HEK293 (cell line): ENCODE data around the gene TXNDC9.

ENCODE experiments used
- CTCF ChIA-PET: fragments of 350-600 bp; formaldehyde crosslinking; extraction: SDS; loops from one replicate; lab custom pipeline; 2021; ENCODE audit warnings: antibody characterized with exemption; lab: Yijun Ruan, JAX
- POLR2A ChIA-PET: fragments of 300-600 bp; formaldehyde crosslinking; extraction: SDS; loops from one replicate; lab custom pipeline; 2020; ENCODE audit warnings: antibody characterized with exemption, inconsistent platforms; lab: Yijun Ruan, JAX
- H3K27ac ChIP-seq: fragments of 200-500 bp; sonication (Bioruptor generic); 2 replicates; pipeline ENCODE4 v1.5.1; 2014; ENCODE audit warnings: low read depth, low read length, control low read depth, inconsistent platforms; ENCODE audit errors: extremely low read depth
- H3K36me3 ChIP-seq, 2 experiments: fragments of 200-500 bp in 1 of 2; sonication (Bioruptor generic) in 1 of 2; 1 replicate in 1 of 2; 2 replicates in 1 of 2; pipeline ENCODE4 v1.5.1; 2014 to 2017; ENCODE audit warnings: inconsistent platforms in 2 of 2, low read length in 2 of 2; ENCODE audit not compliant: control insufficient read depth in 2 of 2, insufficient read depth in 1 of 2
- H3K4me1 ChIP-seq: fragments of 200-500 bp; sonication (Bioruptor generic); 2 replicates; pipeline ENCODE4 v1.5.1; 2014; ENCODE audit warnings: mild to moderate bottlenecking, low read length, inconsistent platforms; ENCODE audit not compliant: control insufficient read depth, insufficient read depth
- H3K4me3 ChIP-seq: 2 replicates; pipeline ENCODE4 v1.5.1; 2011; ENCODE audit warnings: low read depth, mild to moderate bottlenecking, control low read depth, low read length, moderate library complexity
- H3K9me3 ChIP-seq: fragments of 200-500 bp; sonication (Bioruptor generic); 2 replicates; pipeline ENCODE4 v1.5.1; 2014; ENCODE audit warnings: low read depth, low read length, inconsistent platforms; ENCODE audit not compliant: control insufficient read depth, insufficient read depth
- CTCF ChIP-seq: fragments of 450-650 bp; formaldehyde crosslinking; IDR thresholded peaks from 2 replicates; pipeline ENCODE4 v1.5.1; 2016; ENCODE audit warnings: missing biosample characterization, missing genetic modification characterization
- PRDM1 ChIP-seq: fragments of 450-650 bp; formaldehyde crosslinking; IDR thresholded peaks from 2 replicates; pipeline ENCODE4; 2016; ENCODE audit warnings: missing biosample characterization, missing genetic modification characterization
- PRDM10 ChIP-seq: fragments of 450-650 bp; formaldehyde crosslinking; IDR thresholded peaks from 2 replicates; pipeline ENCODE4 v1.5.1; 2016; ENCODE audit warnings: missing biosample characterization, missing genetic modification characterization
- ZBTB8A ChIP-seq: fragments of 450-650 bp; formaldehyde crosslinking; IDR thresholded peaks from 2 replicates; pipeline ENCODE4 v1.5.1; 2016; ENCODE audit warnings: missing biosample characterization, missing genetic modification characterization
- ZNF112 ChIP-seq: fragments of 450-650 bp; formaldehyde crosslinking; IDR thresholded peaks from 2 replicates; pipeline ENCODE4 v1.5.0; 2017; ENCODE audit warnings: missing biosample characterization, missing genetic modification characterization
- ZNF48 ChIP-seq: fragments of 450-650 bp; formaldehyde crosslinking; IDR thresholded peaks from 2 replicates; pipeline ENCODE4 v1.5.1; 2016; ENCODE audit warnings: missing biosample characterization, missing genetic modification characterization
- ZNF626 ChIP-seq: fragments of 450-650 bp; sonication (Bioruptor Pico); formaldehyde crosslinking; IDR thresholded peaks from 2 replicates; pipeline ENCODE4 v1.5.1; 2018; ENCODE audit warnings: missing biosample characterization, missing genetic modification characterization, inconsistent platforms
- TF ChIP-seq, protein P1 (sequence below): fragments of 450-650 bp; formaldehyde crosslinking; IDR thresholded peaks from 2 replicates; pipeline ENCODE4 v1.5.1; 2016; ENCODE audit warnings: missing biosample characterization, missing genetic modification characterization

TXNDC9 gene

DNA sequence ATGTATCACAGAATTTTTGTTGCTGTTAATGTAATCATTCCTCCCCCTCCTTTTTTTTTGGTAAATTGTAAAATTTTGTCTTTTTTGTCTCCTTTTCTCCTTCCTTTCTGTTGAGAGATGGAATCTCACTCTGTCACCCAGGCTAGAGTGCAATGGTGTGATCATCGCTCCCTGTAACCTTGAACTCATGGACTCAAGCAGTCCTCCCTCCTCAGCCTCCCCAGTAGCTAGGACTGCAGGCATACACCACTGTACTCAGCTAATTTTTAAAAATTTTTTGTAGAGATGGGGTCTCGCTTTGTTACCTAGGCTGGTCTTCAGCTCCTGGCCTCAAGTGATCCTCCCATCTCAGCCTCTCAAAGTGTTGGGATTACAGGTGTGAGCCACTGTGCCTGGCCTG lies 6.4 kb upstream of the TXNDC9 start (continued):
- no peak for TF ChIP-seq ZNF112 (tag by site-specific recombination)
- TF ChIP-seq CTCF (tag by site-specific recombination): no peak
- TF ChIP-seq ZNF48 (tag by site-specific recombination): no peak

- Histone ChIP-seq H3K9me3 (no peaks in the 10 kb centered on the region), H3K4me1 (peaks cover 7% of the 10 kb centered on the region), H3K36me3 (no peaks in the 10 kb centered on the region), H3K27ac (no peak overlapping the region), H3K4me3 (no peak overlapping the region)
- ChIA-PET CTCF (no interaction called here), POLR2A (no interaction called here)
- TF ChIP-seq, protein P1, sequence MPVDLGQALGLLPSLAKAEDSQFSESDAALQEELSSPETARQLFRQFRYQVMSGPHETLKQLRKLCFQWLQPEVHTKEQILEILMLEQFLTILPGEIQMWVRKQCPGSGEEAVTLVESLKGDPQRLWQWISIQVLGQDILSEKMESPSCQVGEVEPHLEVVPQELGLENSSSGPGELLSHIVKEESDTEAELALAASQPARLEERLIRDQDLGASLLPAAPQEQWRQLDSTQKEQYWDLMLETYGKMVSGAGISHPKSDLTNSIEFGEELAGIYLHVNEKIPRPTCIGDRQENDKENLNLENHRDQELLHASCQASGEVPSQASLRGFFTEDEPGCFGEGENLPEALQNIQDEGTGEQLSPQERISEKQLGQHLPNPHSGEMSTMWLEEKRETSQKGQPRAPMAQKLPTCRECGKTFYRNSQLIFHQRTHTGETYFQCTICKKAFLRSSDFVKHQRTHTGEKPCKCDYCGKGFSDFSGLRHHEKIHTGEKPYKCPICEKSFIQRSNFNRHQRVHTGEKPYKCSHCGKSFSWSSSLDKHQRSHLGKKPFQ (tag by site-specific recombination): 0 out of 2 replicates have a peak, but pooled peaks have one; percentile 6
- TF ChIP-seq ZNF626 (tag by site-specific recombination): no peak
Measured at GRCh38 chr2:99340669-99341236, 4.6 kb upstream of the TXNDC9 start.

- peaks cover 9% of the 10 kb centered on the region for H3K4me1 ChIP-seq
- peaks cover 3 to 4% of the 10 kb centered on the region in 2 experiments; a peak in 2 of 3 replicates for H3K36me3 ChIP-seq
- ChIA-PET POLR2A (interaction anchor here (0.6 to 4.4 kb wide), 13 partner anchors 9 to 689 kb away, joined by 3 to 33 read pairs (median 10); partner anchors contain the start of genes C2orf15, LIPT1, MITD1 and MRPL30), CTCF (interaction anchor here (0.6 to 2.7 kb wide), 8 partner anchors 9 to 689 kb away, joined by 3 to 11 read pairs (median 4); no protein-coding TSS in a partner anchor)
- H3K4me3 ChIP-seq: peak overlapping the region; percentile 64
- H3K9me3 ChIP-seq: no peaks in the 10 kb centered on the region
- peak overlapping the region; percentile 78; the same call in 1 of the 2 replicates for H3K27ac ChIP-seq
- TF ChIP-seq ZBTB8A (tag by site-specific recombination): no peak
- peak; percentile 50; the same call in 1 of the 2 replicates for TF ChIP-seq PRDM10 (tag by site-specific recombination)
- TF ChIP-seq PRDM1 (tag by site-specific recombination): peak; percentile 67
Measured at GRCh38 chr2:99338029-99338585, 2.0 kb upstream of the TXNDC9 start.
